HEK293 (cell line): ENCODE data around the gene BTF3.

ENCODE experiments used
- ATF2 ChIP-seq: fragments of 450-650 bp; formaldehyde crosslinking; IDR thresholded peaks from 2 replicates; pipeline ENCODE4 v1.5.1; 2016; ENCODE audit warnings: missing biosample characterization, missing genetic modification characterization, low read depth
- PRDM10 ChIP-seq: fragments of 450-650 bp; formaldehyde crosslinking; IDR thresholded peaks from 2 replicates; pipeline ENCODE4 v1.5.1; 2016; ENCODE audit warnings: missing biosample characterization, missing genetic modification characterization
- ZFP69B ChIP-seq: fragments of 450-650 bp; formaldehyde crosslinking; IDR thresholded peaks from 2 replicates; pipeline ENCODE4 v1.5.1; 2016; ENCODE audit warnings: missing biosample characterization, missing genetic modification characterization
- ZNF211 ChIP-seq: fragments of 450-650 bp; formaldehyde crosslinking; IDR thresholded peaks from 2 replicates; pipeline ENCODE4 v1.5.1; 2016; ENCODE audit warnings: low read depth, missing biosample characterization, missing genetic modification characterization
- ZNF596 ChIP-seq: fragments of 450-650 bp; IDR thresholded peaks from 2 replicates; pipeline ENCODE4 v1.5.0; 2018; ENCODE audit warnings: missing biosample characterization, mild to moderate bottlenecking, missing genetic modification characterization, moderate library complexity
- ZNF639 ChIP-seq: fragments of 450-650 bp; formaldehyde crosslinking; IDR thresholded peaks from 2 replicates; pipeline ENCODE4 v1.5.1; 2016; ENCODE audit warnings: missing biosample characterization, missing genetic modification characterization
- TF ChIP-seq, protein P1 (sequence below): fragments of 450-650 bp; formaldehyde crosslinking; IDR thresholded peaks from 2 replicates; pipeline ENCODE4 v1.5.1; 2016; ENCODE audit warnings: missing biosample characterization, missing genetic modification characterization
- TF ChIP-seq, protein P2 (sequence below): fragments of 450-650 bp; formaldehyde crosslinking; IDR thresholded peaks from 2 replicates; pipeline ENCODE4 v1.5.1; 2016; ENCODE audit warnings: missing biosample characterization, missing genetic modification characterization
- TF ChIP-seq, protein P3 (sequence below): fragments of 450-650 bp; formaldehyde crosslinking; conservative IDR thresholded peaks from 2 replicates; pipeline ENCODE4 v1.5.1; 2016; ENCODE audit warnings: low read depth, missing biosample characterization, missing genetic modification characterization
- TF ChIP-seq, protein P4 (sequence below): fragments of 450-650 bp; formaldehyde crosslinking; IDR thresholded peaks from 2 replicates; pipeline ENCODE4 v1.5.1; 2017; ENCODE audit warnings: missing biosample characterization, missing genetic modification characterization

GRCh38 chr5:73501406-73501805 is 3.2 kb downstream of the BTF3 start:
- TF ChIP-seq ZNF211 (tag by site-specific recombination) (no peak), PRDM10 (tag by site-specific recombination) (no peak), ZNF596 (no peak), ZNF639 (tag by site-specific recombination) (no peak), ATF2 (tag by site-specific recombination) (no peak), ZFP69B (no peak)
- TF ChIP-seq, protein P1, sequence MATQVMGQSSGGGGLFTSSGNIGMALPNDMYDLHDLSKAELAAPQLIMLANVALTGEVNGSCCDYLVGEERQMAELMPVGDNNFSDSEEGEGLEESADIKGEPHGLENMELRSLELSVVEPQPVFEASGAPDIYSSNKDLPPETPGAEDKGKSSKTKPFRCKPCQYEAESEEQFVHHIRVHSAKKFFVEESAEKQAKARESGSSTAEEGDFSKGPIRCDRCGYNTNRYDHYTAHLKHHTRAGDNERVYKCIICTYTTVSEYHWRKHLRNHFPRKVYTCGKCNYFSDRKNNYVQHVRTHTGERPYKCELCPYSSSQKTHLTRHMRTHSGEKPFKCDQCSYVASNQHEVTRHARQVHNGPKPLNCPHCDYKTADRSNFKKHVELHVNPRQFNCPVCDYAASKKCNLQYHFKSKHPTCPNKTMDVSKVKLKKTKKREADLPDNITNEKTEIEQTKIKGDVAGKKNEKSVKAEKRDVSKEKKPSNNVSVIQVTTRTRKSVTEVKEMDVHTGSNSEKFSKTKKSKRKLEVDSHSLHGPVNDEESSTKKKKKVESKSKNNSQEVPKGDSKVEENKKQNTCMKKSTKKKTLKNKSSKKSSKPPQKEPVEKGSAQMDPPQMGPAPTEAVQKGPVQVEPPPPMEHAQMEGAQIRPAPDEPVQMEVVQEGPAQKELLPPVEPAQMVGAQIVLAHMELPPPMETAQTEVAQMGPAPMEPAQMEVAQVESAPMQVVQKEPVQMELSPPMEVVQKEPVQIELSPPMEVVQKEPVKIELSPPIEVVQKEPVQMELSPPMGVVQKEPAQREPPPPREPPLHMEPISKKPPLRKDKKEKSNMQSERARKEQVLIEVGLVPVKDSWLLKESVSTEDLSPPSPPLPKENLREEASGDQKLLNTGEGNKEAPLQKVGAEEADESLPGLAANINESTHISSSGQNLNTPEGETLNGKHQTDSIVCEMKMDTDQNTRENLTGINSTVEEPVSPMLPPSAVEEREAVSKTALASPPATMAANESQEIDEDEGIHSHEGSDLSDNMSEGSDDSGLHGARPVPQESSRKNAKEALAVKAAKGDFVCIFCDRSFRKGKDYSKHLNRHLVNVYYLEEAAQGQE (tag by site-specific recombination) = no peak
- TF ChIP-seq, protein P2, sequence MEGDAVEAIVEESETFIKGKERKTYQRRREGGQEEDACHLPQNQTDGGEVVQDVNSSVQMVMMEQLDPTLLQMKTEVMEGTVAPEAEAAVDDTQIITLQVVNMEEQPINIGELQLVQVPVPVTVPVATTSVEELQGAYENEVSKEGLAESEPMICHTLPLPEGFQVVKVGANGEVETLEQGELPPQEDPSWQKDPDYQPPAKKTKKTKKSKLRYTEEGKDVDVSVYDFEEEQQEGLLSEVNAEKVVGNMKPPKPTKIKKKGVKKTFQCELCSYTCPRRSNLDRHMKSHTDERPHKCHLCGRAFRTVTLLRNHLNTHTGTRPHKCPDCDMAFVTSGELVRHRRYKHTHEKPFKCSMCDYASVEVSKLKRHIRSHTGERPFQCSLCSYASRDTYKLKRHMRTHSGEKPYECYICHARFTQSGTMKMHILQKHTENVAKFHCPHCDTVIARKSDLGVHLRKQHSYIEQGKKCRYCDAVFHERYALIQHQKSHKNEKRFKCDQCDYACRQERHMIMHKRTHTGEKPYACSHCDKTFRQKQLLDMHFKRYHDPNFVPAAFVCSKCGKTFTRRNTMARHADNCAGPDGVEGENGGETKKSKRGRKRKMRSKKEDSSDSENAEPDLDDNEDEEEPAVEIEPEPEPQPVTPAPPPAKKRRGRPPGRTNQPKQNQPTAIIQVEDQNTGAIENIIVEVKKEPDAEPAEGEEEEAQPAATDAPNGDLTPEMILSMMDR (tag by site-specific recombination) = no peak
- TF ChIP-seq, protein P3, sequence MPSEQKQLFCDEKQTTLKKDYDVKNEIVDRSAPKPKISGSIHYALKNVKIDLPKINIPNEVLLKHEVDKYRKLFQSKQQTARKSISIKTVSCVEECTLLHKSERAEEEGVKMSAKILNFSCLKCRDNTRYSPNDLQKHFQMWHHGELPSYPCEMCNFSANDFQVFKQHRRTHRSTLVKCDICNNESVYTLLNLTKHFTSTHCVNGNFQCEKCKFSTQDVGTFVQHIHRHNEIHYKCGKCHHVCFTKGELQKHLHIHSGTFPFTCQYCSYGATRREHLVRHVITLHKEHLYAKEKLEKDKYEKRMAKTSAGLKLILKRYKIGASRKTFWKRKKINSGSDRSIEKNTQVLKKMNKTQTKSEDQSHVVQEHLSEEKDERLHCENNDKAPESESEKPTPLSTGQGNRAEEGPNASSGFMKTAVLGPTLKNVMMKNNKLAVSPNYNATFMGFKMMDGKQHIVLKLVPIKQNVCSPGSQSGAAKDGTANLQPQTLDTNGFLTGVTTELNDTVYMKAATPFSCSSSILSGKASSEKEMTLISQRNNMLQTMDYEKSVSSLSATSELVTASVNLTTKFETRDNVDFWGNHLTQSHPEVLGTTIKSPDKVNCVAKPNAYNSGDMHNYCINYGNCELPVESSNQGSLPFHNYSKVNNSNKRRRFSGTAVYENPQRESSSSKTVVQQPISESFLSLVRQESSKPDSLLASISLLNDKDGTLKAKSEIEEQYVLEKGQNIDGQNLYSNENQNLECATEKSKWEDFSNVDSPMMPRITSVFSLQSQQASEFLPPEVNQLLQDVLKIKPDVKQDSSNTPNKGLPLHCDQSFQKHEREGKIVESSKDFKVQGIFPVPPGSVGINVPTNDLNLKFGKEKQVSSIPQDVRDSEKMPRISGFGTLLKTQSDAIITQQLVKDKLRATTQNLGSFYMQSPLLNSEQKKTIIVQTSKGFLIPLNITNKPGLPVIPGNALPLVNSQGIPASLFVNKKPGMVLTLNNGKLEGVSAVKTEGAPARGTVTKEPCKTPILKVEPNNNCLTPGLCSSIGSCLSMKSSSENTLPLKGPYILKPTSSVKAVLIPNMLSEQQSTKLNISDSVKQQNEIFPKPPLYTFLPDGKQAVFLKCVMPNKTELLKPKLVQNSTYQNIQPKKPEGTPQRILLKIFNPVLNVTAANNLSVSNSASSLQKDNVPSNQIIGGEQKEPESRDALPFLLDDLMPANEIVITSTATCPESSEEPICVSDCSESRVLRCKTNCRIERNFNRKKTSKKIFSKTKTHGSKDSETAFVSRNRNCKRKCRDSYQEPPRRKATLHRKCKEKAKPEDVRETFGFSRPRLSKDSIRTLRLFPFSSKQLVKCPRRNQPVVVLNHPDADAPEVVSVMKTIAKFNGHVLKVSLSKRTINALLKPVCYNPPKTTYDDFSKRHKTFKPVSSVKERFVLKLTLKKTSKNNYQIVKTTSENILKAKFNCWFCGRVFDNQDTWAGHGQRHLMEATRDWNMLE (tag by site-specific recombination) = no peak
- TF ChIP-seq, protein P4, sequence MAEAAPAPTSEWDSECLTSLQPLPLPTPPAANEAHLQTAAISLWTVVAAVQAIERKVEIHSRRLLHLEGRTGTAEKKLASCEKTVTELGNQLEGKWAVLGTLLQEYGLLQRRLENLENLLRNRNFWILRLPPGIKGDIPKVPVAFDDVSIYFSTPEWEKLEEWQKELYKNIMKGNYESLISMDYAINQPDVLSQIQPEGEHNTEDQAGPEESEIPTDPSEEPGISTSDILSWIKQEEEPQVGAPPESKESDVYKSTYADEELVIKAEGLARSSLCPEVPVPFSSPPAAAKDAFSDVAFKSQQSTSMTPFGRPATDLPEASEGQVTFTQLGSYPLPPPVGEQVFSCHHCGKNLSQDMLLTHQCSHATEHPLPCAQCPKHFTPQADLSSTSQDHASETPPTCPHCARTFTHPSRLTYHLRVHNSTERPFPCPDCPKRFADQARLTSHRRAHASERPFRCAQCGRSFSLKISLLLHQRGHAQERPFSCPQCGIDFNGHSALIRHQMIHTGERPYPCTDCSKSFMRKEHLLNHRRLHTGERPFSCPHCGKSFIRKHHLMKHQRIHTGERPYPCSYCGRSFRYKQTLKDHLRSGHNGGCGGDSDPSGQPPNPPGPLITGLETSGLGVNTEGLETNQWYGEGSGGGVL (tag by site-specific recombination) = no peak
